GM15510 (cell line): ENCODE data around the gene TUBA4A.

ENCODE experiments used
- POLR2A ChIP-seq: IDR thresholded peaks from 3 replicates; pipeline ENCODE4 v1.6.1; 2011; ENCODE audit warnings: borderline replicate concordance; ENCODE audit not compliant: insufficient read length; ENCODE audit errors: extremely low read depth

Gene TUBA4A

DNA sequence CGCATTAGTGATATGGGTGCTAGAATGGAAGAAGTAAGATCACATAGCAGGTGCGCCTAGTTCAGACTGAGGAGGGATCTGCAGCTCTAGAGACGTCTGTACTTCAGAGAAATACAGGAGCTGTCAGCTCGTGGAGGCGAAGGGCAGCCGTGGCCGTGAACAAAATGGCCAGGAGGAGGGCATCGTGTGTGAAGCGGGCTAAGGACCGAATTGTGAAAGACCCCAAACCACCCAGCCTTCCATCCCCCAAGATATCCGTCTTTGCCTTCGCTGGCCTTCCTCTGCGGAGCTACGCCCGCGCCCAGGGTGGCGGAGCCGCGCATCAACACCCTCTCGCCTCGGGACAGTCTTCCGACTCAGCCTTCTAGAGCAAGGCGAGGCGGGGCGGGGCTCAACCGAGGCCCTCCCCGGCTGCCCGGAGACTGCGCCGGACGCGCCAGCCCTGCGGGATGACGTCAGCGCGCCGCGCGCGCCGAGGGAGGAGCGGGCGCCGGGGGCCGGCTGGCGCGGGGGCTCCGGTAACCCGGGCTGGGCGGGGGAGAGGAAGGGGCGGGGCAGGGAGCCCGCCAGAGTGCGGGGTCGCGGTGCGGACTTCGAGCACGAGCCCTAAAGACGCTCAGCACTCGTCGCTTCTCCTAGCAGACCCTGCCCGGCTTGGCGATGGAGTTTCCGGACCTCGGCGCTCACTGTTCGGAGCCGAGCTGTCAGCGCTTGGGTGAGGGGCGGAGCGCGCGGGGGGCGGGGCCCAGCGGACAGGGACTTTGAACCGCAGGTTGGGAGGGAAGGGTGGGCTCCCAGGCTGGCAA is 47.2 kb downstream of the TUBA4A start, which contains the start of gene ZFAND2B:
Gene ZFAND2B (plus strand): TSS at position 455 of the 806 bp plus-strand sequence. CDS start 206 bp downstream, at position 661.
- peak; percentile 99 for TF ChIP-seq POLR2A

DNA sequence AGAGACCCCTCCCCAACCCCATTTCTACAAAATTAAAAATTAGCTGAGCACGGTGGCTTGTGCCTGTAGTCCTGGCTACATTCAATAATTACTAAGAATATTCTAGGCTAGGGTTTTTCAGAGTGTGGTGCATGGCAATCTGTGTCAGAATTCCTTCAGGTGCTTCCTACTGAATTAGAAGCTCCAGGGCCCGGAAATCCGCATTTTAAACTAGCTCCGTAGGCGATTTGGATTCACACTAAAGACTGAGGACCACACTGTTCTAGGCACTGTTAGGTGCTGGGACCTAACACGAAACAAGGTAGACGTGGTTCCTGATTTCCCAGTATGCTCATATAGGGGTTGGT is 47.8 kb downstream of the TUBA4A start:
- TF ChIP-seq POLR2A, result no peak

DNA sequence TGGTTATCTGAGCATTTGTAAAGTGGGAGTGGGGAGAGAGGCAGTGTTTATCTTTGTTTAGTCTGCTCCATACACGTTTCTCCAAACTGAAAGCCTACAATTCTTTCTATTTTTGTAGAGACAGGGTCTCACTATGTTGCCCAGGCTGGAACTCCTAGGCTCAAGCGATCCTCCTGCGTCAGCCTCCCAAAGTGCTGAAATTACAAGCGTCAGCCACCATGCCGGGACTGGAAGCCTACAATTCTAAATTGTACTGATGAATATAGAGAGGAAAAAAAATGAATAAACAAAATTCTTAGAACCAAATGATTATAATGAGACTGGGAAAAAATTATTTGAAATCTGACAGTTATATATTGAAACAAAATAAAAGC is 48.6 kb downstream of the TUBA4A start:
- TF ChIP-seq POLR2A, result no peak

DNA sequence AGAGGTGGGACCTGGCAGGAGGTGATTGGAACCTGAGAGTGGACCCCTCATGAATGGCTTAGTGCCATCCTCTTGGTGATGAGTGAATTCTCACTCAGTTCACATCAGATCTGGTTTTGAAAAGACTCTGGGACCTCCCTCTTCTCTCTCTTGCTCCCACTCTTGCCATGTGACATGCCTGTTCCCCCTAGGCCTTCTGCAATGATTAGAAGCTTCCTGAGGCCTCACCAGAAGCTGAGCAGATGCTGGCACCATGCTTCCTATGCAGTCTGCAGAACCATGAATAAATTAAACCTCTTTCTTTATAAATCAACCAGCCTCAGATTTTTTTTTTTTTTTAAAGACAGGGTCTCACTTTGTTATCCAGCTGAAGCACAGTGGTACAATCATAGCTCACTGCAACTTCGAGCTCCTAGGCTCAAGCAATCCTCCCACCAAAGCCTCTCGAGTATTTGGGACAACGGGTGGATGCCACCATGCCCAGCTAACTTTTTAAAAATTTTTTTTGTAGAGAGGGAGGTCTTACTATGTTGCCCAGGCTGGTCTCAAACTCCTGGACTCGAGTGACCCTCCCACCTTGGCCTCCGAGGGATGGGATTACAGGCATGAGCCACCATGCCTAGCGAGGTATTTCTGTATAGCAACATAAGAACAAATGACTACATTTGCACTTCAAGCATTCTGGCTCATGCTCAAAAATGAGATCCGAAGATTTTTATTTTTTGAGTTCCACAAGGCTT is 49.1 kb downstream of the TUBA4A start:
- TF ChIP-seq POLR2A, result no peak
